WTC11 (cell line): ENCODE measurements around the gene DAPK1. TPM values are rescaled to one million over a fixed set of nuclear protein-coding genes. Genes with fewer than 3 reads are reported as not detected.

Source experiments
- ATAC-seq: fragments of 200-7000 bp; cut with Tn5 transposase; 2 replicates; pipeline ENCODE4 v1.10.0; 2021; ENCODE audit warnings: mild to moderate bottlenecking, moderate library complexity
- CTCF ChIA-PET: fragments of 300-600 bp; sonication (Branson Sonifier 250); formaldehyde crosslinking; loops from one replicate; lab custom pipeline; 2021; ENCODE audit warnings: antibody characterized with exemption; lab: Charles Lee
- POLR2A ChIA-PET: fragments of 350-600 bp; sonication (Branson Sonifier 250); formaldehyde crosslinking; loops from one replicate; lab custom pipeline; 2021; ENCODE audit warnings: antibody characterized with exemption; lab: Charles Lee
- DNase-seq: peaks from one replicate; pipeline ENCODE4 v3.0.0; 2021; ENCODE audit warnings: low spot score
- H3K27ac Mint-ChIP-seq: 2 replicates; pipeline ENCODE4 v1.8.0; 2021; ENCODE audit warnings: mixed read lengths
- H3K27me3 Mint-ChIP-seq: 2 replicates; pipeline ENCODE4 v1.8.0; 2021; ENCODE audit warnings: low read depth, mild to moderate bottlenecking, moderate library complexity, mixed read lengths
- H3K36me3 Mint-ChIP-seq: 2 replicates; pipeline ENCODE4 v1.8.0; 2021; ENCODE audit warnings: mixed read lengths
- H3K4me1 Mint-ChIP-seq: 2 replicates; pipeline ENCODE4 v1.8.0; 2022; ENCODE audit warnings: mixed read lengths
- H3K4me3 Mint-ChIP-seq: 2 replicates; pipeline ENCODE4 v1.8.0; 2021; ENCODE audit warnings: mild to moderate bottlenecking, moderate library complexity, mixed read lengths
- H3K9me3 Mint-ChIP-seq: 2 replicates; pipeline ENCODE4 v1.8.0; 2021; ENCODE audit warnings: mixed read lengths
- ATF6 ChIP-seq: sonication (generic); formaldehyde crosslinking; IDR thresholded peaks from 2 replicates; pipeline ENCODE4 v1.8.1; 2023; ENCODE audit warnings: mild to moderate bottlenecking, missing genetic modification reagents
- CBFB ChIP-seq: sonication (generic); formaldehyde crosslinking; IDR thresholded peaks from 2 replicates; pipeline ENCODE4 v1.8.1; 2022; ENCODE audit warnings: mild to moderate bottlenecking, low read depth, missing genetic modification reagents
- CDX4 ChIP-seq: fragments of 250-450 bp; sonication (Bioruptor Pico); IDR thresholded peaks from 2 replicates; pipeline ENCODE4 v1.9.0; 2021; ENCODE audit warnings: moderate library complexity, mild to moderate bottlenecking, inconsistent platforms, borderline replicate concordance
- FOXK1 ChIP-seq: sonication (generic); formaldehyde crosslinking; IDR thresholded peaks from 2 replicates; pipeline ENCODE4 v1.8.0; 2022; ENCODE audit warnings: mild to moderate bottlenecking, moderate library complexity, missing genetic modification reagents
- HMGXB4 ChIP-seq: sonication (generic); formaldehyde crosslinking; IDR thresholded peaks from 2 replicates; pipeline ENCODE4 v1.8.1; 2023; ENCODE audit warnings: mild to moderate bottlenecking, moderate library complexity, missing genetic modification reagents
- MAX ChIP-seq: sonication (generic); formaldehyde crosslinking; IDR thresholded peaks from 2 replicates; pipeline ENCODE4 v1.8.0; 2022; ENCODE audit warnings: mild to moderate bottlenecking, missing genetic modification reagents
- MLX ChIP-seq: sonication (generic); formaldehyde crosslinking; IDR thresholded peaks from 2 replicates; pipeline ENCODE4 v1.8.1; 2023; ENCODE audit warnings: mild to moderate bottlenecking, missing genetic modification reagents, moderate library complexity
- NFATC4 ChIP-seq: fragments of 250-450 bp; sonication (Bioruptor Pico); IDR thresholded peaks from 2 replicates; pipeline ENCODE4 v1.9.0; 2021; ENCODE audit warnings: mild to moderate bottlenecking
- NR1H2 ChIP-seq: sonication (generic); formaldehyde crosslinking; IDR thresholded peaks from 2 replicates; pipeline ENCODE4 v1.9.0; 2021; ENCODE audit warnings: mild to moderate bottlenecking, moderate library complexity, missing genetic modification reagents
- NR2C2 ChIP-seq: sonication (generic); formaldehyde crosslinking; IDR thresholded peaks from 2 replicates; pipeline ENCODE4 v1.8.0; 2022; ENCODE audit warnings: mild to moderate bottlenecking, missing genetic modification reagents
- NR3C1 ChIP-seq: sonication (generic); formaldehyde crosslinking; conservative IDR thresholded peaks from 2 replicates; pipeline ENCODE4 v1.8.1; 2023; ENCODE audit warnings: low read depth, mild to moderate bottlenecking, missing genetic modification reagents
- SMAD3 ChIP-seq: sonication (generic); formaldehyde crosslinking; IDR thresholded peaks from 2 replicates; pipeline ENCODE4 v1.8.0; 2022; ENCODE audit warnings: missing genetic modification reagents, mild to moderate bottlenecking, borderline replicate concordance
- TEAD1 ChIP-seq: sonication (generic); formaldehyde crosslinking; IDR thresholded peaks from 2 replicates; pipeline ENCODE4 v1.8.0; 2022; ENCODE audit warnings: mild to moderate bottlenecking, missing genetic modification reagents
- TP53 ChIP-seq: sonication (generic); formaldehyde crosslinking; IDR thresholded peaks from 2 replicates; pipeline ENCODE4 v1.8.1; 2023; ENCODE audit warnings: mild to moderate bottlenecking, missing genetic modification reagents
- USF2 ChIP-seq: sonication (generic); formaldehyde crosslinking; IDR thresholded peaks from 2 replicates; pipeline ENCODE4 v1.8.1; 2023; ENCODE audit warnings: mild to moderate bottlenecking, missing genetic modification reagents, moderate library complexity
- ZBTB43 ChIP-seq: sonication (generic); formaldehyde crosslinking; IDR thresholded peaks from 2 replicates; pipeline ENCODE4 v1.8.1; 2023; ENCODE audit warnings: mild to moderate bottlenecking, missing genetic modification reagents
- ZNF232 ChIP-seq: sonication (generic); formaldehyde crosslinking; IDR thresholded peaks from 2 replicates; pipeline ENCODE4 v1.8.0; 2022; ENCODE audit warnings: mild to moderate bottlenecking, missing genetic modification reagents
- ZNF263 ChIP-seq: sonication (generic); formaldehyde crosslinking; IDR thresholded peaks from 2 replicates; pipeline ENCODE4 v1.8.1; 2022; ENCODE audit warnings: low read depth, mild to moderate bottlenecking, moderate library complexity, missing genetic modification reagents
- ZNF396 ChIP-seq: fragments of 250-450 bp; sonication (Bioruptor Pico); IDR thresholded peaks from 2 replicates; pipeline ENCODE4 v1.8.0; 2021; ENCODE audit warnings: mild to moderate bottlenecking, moderate library complexity, borderline replicate concordance
- ZNF532 ChIP-seq: fragments of 250-450 bp; sonication (Bioruptor Pico); IDR thresholded peaks from 2 replicates; pipeline ENCODE4 v1.9.0; 2021; ENCODE audit warnings: mild to moderate bottlenecking, borderline replicate concordance
- ZSCAN18 ChIP-seq: fragments of 250-450 bp; sonication (Bioruptor Pico); IDR thresholded peaks from 2 replicates; pipeline ENCODE4 v2.1.2; 2022; ENCODE audit warnings: mild to moderate bottlenecking, moderate library complexity
- total RNA-seq: library from RNA; stranded (reverse); gene quantifications from 3 replicates; pipeline ENCODE4 v1.2.3, GENCODE V29; 2021

The DAPK1 gene
- total RNA-seq, 1 experiment from 2014 or later, result 129 TPM

- TF ChIP-seq ZNF532 (CRISPR knock-in tag) (no peak), MLX (CRISPR knock-in tag) (no peak), NR1H2 (CRISPR knock-in tag) (no peak), ZNF263 (CRISPR knock-in tag) (no peak), SMAD3 (CRISPR knock-in tag) (no peak), ZNF396 (CRISPR knock-in tag) (no peak)
Measured at GRCh38 chr9:87581513-87581912, 83.8 kb downstream of the DAPK1 start (continued).

- DNase-seq (no peak), ATAC-seq (no peak)
- no peaks in the 10 kb centered on the region for H3K9me3 Mint-ChIP-seq
- no peak overlapping the region for H3K4me3 Mint-ChIP-seq
- H3K27me3 Mint-ChIP-seq, result no peaks in the 10 kb centered on the region
- POLR2A ChIA-PET, result interaction anchor here (0.7 kb wide), 1 partner anchor 113 kb away, joined by 3 read pairs; no protein-coding TSS in a partner anchor
- CTCF ChIA-PET, result no interaction called here
- H3K27ac Mint-ChIP-seq, result no peak overlapping the region
- H3K4me1 Mint-ChIP-seq, result peaks cover 31% of the 10 kb centered on the region
- H3K36me3 Mint-ChIP-seq, result no peaks in the 10 kb centered on the region
- TF ChIP-seq ZNF232 (CRISPR knock-in tag), result no peak
- no peak for TF ChIP-seq NFATC4
- TF ChIP-seq ATF6 (CRISPR knock-in tag), result no peak
- TF ChIP-seq ZBTB43 (CRISPR knock-in tag), result no peak
- no peak for TF ChIP-seq MAX (CRISPR knock-in tag)
- TF ChIP-seq ZSCAN18 (CRISPR knock-in tag), result no peak
- no peak for TF ChIP-seq TP53
- TF ChIP-seq NR3C1 (CRISPR knock-in tag), result no peak
- no peak for TF ChIP-seq CBFB
- no peak for TF ChIP-seq TEAD1 (CRISPR knock-in tag)
- TF ChIP-seq FOXK1 (CRISPR knock-in tag), result no peak
- TF ChIP-seq CDX4, result no peak
- TF ChIP-seq NR2C2 (CRISPR knock-in tag), result no peak
- no peak for TF ChIP-seq HMGXB4
- no peak for TF ChIP-seq USF2
Measured at GRCh38 chr9:87581949-87582637, 84.4 kb downstream of the DAPK1 start.
